ENCODE measurements around the gene PHOX2B. TPM values are rescaled to one million over a fixed set of nuclear protein-coding genes. Genes with fewer than 3 reads are reported as not detected.

The PHOX2B gene
- total RNA-seq, 1 experiment from 2014 or later, result 0.09 TPM

GRCh38 chr4:41776466-41776865 lies 27.9 kb upstream of the PHOX2B start:
- POLR2A ChIA-PET (ENCODE audit: low non-redundant PET), result no interaction called here
- CTCF ChIA-PET, result no interaction called here
- TF ChIP-seq EZH2 (IDR thresholded peaks at IDR 0.05; ENCODE audit: borderline replicate concordance, low read depth, low read length, poor library complexity, severe bottlenecking), result no peak
- TF ChIP-seq CTCF (conservative IDR thresholded peaks at IDR 0.05; ENCODE audit: low read depth, low read length), result no peak
- intact Hi-C loops (cut with micrococcal nuclease; ENCODE audit: unreplicated experiment), result no loop called here
- H3K4me1 ChIP-seq (ENCODE audit: insufficient read depth, low read length, poor library complexity, severe bottlenecking), result no peaks in the 10 kb centered on the region
- BruUV-seq (replicated peaks), result no TSS peak
- no peaks in the 10 kb centered on the region for H3K9me3 ChIP-seq (ENCODE audit: low read depth, low read length, poor library complexity, severe bottlenecking)
- H3K27me3 ChIP-seq (replicated peaks; ENCODE audit: insufficient read depth, low read depth, low read length, poor library complexity), result no peaks in the 10 kb centered on the region
- no peak overlapping the region for H3K4me3 ChIP-seq (ENCODE audit: low read depth, low read length, poor library complexity, severe bottlenecking)
- no peak for DNase-seq (ENCODE audit: low spot score)
- no peaks in the 10 kb centered on the region for H3K36me3 ChIP-seq (ENCODE audit: insufficient read depth, low read length, poor library complexity, severe bottlenecking)
- H3K27ac ChIP-seq (ENCODE audit: low read depth, low read length, poor library complexity, severe bottlenecking), result no peak overlapping the region

- CTCF ChIA-PET, result no interaction called here
- Histone ChIP-seq H3K4me3 (ENCODE audit: low read depth, low read length, poor library complexity, severe bottlenecking) (no peak overlapping the region), H3K9me3 (ENCODE audit: low read depth, low read length, poor library complexity, severe bottlenecking) (no peaks in the 10 kb centered on the region), H3K27me3 (replicated peaks; ENCODE audit: insufficient read depth, low read depth, low read length, poor library complexity) (peaks cover 24% of the 10 kb centered on the region), H3K27ac (ENCODE audit: low read depth, low read length, poor library complexity, severe bottlenecking) (no peak overlapping the region), H3K36me3 (ENCODE audit: insufficient read depth, low read length, poor library complexity, severe bottlenecking) (no peaks in the 10 kb centered on the region), H3K4me1 (ENCODE audit: insufficient read depth, low read length, poor library complexity, severe bottlenecking) (peaks cover 4% of the 10 kb centered on the region)
- TF ChIP-seq EZH2 (IDR thresholded peaks at IDR 0.05; ENCODE audit: borderline replicate concordance, low read depth, low read length, poor library complexity, severe bottlenecking) (no peak), CTCF (conservative IDR thresholded peaks at IDR 0.05; ENCODE audit: low read depth, low read length) (no peak)
- no TSS peak for BruUV-seq (replicated peaks)
- intact Hi-C loops (cut with micrococcal nuclease; ENCODE audit: unreplicated experiment), result no loop called here
- no peak for DNase-seq (ENCODE audit: low spot score)
- POLR2A ChIA-PET (ENCODE audit: low non-redundant PET), result no interaction called here
Observed at GRCh38 chr4:41763729-41764128, 15.2 kb upstream of the PHOX2B start.

GRCh38 chr4:41758884-41759283 lies 10.4 kb upstream of the PHOX2B start:
- TF ChIP-seq EZH2 (IDR thresholded peaks at IDR 0.05; ENCODE audit: borderline replicate concordance, low read depth, low read length, poor library complexity, severe bottlenecking) (no peak), CTCF (conservative IDR thresholded peaks at IDR 0.05; ENCODE audit: low read depth, low read length) (no peak)
- no peaks in the 10 kb centered on the region for H3K36me3 ChIP-seq (ENCODE audit: insufficient read depth, low read length, poor library complexity, severe bottlenecking)
- H3K27ac ChIP-seq (ENCODE audit: low read depth, low read length, poor library complexity, severe bottlenecking), result no peak overlapping the region
- CTCF ChIA-PET, result no interaction called here
- intact Hi-C loops (cut with micrococcal nuclease; ENCODE audit: unreplicated experiment), result no loop called here
- H3K27me3 ChIP-seq (replicated peaks; ENCODE audit: insufficient read depth, low read depth, low read length, poor library complexity), result peaks cover 27% of the 10 kb centered on the region
- peaks cover 13% of the 10 kb centered on the region for H3K4me1 ChIP-seq (ENCODE audit: insufficient read depth, low read length, poor library complexity, severe bottlenecking)
- BruUV-seq (replicated peaks), result no TSS peak
- POLR2A ChIA-PET (ENCODE audit: low non-redundant PET), result no interaction called here
- DNase-seq (ENCODE audit: low spot score), result no peak
- no peak overlapping the region for H3K4me3 ChIP-seq (ENCODE audit: low read depth, low read length, poor library complexity, severe bottlenecking)
- no peaks in the 10 kb centered on the region for H3K9me3 ChIP-seq (ENCODE audit: low read depth, low read length, poor library complexity, severe bottlenecking)

Measured in A673 (cell line).